Measurements from ENCODE around the gene SMIM1. TPM values are rescaled to one million over a fixed set of nuclear protein-coding genes. Genes with fewer than 3 reads are reported as not detected.

Gene SMIM1
- total and polyA plus RNA-seq, 3 experiments from 2014 or later, result 0.80 to 1.6 (median 1.1) TPM

- H3K36me3 ChIP-seq (ENCODE audit: insufficient read depth, low read length), result peaks cover 10% of the 10 kb centered on the region
- DNase-seq, result peak in 1 of 5 donors; percentile 37
- Mint-ChIP-seq H3K4me3 (peak overlapping the region in 1 of 7 donors; percentile 32), H3K9me3 (no peaks in the 10 kb centered on the region), H3K36me3 (peaks cover 3 to 30% (median 4%) of the 10 kb centered on the region in 3 donors), H3K27me3 (peaks cover 0 to 1% of the 10 kb centered on the region in 2 donors), H3K27ac (peak overlapping the region in 1 of 8 donors; percentile 46), H3K4me1 (peaks cover 9 to 28% (median 22%) of the 10 kb centered on the region in 3 donors)
- no peaks in the 10 kb centered on the region for H3K9me3 ChIP-seq (ENCODE audit: low read length)
- H3K4me1 ChIP-seq (ENCODE audit: insufficient read depth, low read length), result no peaks in the 10 kb centered on the region
- ChIA-PET CTCF (interaction anchor here (0.6 kb wide), 1 partner anchor 57 kb away, joined by 3 read pairs; no protein-coding TSS in a partner anchor), POLR2A (no interaction called here)
- H3K27me3 ChIP-seq (ENCODE audit: insufficient read depth, low read length, poor library complexity, severe bottlenecking), result no peaks in the 10 kb centered on the region
- no peak overlapping the region for H3K27ac ChIP-seq (ENCODE audit: low read depth, low read length)
- H3K4me3 ChIP-seq (ENCODE audit: low read length), result no peak overlapping the region
These were observed 30.7 kb upstream of the SMIM1 start for GRCh38 chr1:3741566-3742438.

GRCh38 chr1:3742439-3743298, 29.9 kb upstream of the SMIM1 start:
- H3K9me3 Mint-ChIP-seq, result no peaks in the 10 kb centered on the region

GRCh38 chr1:3743421-3743820, 29.1 kb upstream of the SMIM1 start:
- H3K9me3 Mint-ChIP-seq, result no peaks in the 10 kb centered on the region
- Histone ChIP-seq H3K27ac (ENCODE audit: low read depth, low read length) (no peak overlapping the region), H3K36me3 (ENCODE audit: insufficient read depth, low read length) (peaks cover 10% of the 10 kb centered on the region), H3K4me1 (ENCODE audit: insufficient read depth, low read length) (peaks cover 9% of the 10 kb centered on the region), H3K4me3 (ENCODE audit: low read length) (no peak overlapping the region), H3K27me3 (ENCODE audit: insufficient read depth, low read length, poor library complexity, severe bottlenecking) (no peaks in the 10 kb centered on the region), H3K9me3 (ENCODE audit: low read length) (no peaks in the 10 kb centered on the region)
- H3K27me3 Mint-ChIP-seq, result peaks cover 0 to 1% of the 10 kb centered on the region in 2 donors
- POLR2A ChIA-PET, result no interaction called here
- peaks cover 17 to 39% (median 31%) of the 10 kb centered on the region in 3 donors for H3K4me1 Mint-ChIP-seq
- peak overlapping the region in 1 of 8 donors; percentile 31 for H3K27ac Mint-ChIP-seq
- no peak for DNase-seq
- H3K36me3 Mint-ChIP-seq, result peaks cover 0 to 24% (median 4%) of the 10 kb centered on the region in 3 donors
- peak overlapping the region in 2 of 7 donors; percentile 34 to 72 for H3K4me3 Mint-ChIP-seq
- CTCF ChIA-PET, result no interaction called here

More at GRCh38 chr1:3742439-3743298, 29.9 kb upstream of the SMIM1 start:
- Histone ChIP-seq H3K4me1 (ENCODE audit: insufficient read depth, low read length) (peaks cover 3% of the 10 kb centered on the region), H3K36me3 (ENCODE audit: insufficient read depth, low read length) (peaks cover 10% of the 10 kb centered on the region), H3K4me3 (ENCODE audit: low read length) (no peak overlapping the region), H3K27ac (ENCODE audit: low read depth, low read length) (no peak overlapping the region), H3K9me3 (ENCODE audit: low read length) (no peaks in the 10 kb centered on the region), H3K27me3 (ENCODE audit: insufficient read depth, low read length, poor library complexity, severe bottlenecking) (no peaks in the 10 kb centered on the region)
- Mint-ChIP-seq H3K4me3 (peak overlapping the region in 1 of 7 donors; percentile 72), H3K4me1 (peaks cover 10 to 33% (median 23%) of the 10 kb centered on the region in 3 donors), H3K36me3 (peaks cover 0 to 24% (median 4%) of the 10 kb centered on the region in 3 donors), H3K27me3 (peaks cover 0 to 1% of the 10 kb centered on the region in 2 donors), H3K27ac (peak overlapping the region in 1 of 8 donors; percentile 31)
- CTCF ChIA-PET, result no interaction called here
- POLR2A ChIA-PET, result no interaction called here
- DNase-seq, result no peak

- H3K27me3 Mint-ChIP-seq, result peaks cover 0 to 1% of the 10 kb centered on the region in 2 donors
- POLR2A ChIA-PET, result no interaction called here
- H3K4me1 Mint-ChIP-seq, result peaks cover 17 to 39% (median 32%) of the 10 kb centered on the region in 3 donors
- CTCF ChIA-PET, result no interaction called here
- no peak overlapping the region for H3K4me3 Mint-ChIP-seq
- no peaks in the 10 kb centered on the region for H3K27me3 ChIP-seq (ENCODE audit: insufficient read depth, low read length, poor library complexity, severe bottlenecking)
- no peaks in the 10 kb centered on the region for H3K9me3 ChIP-seq (ENCODE audit: low read length)
- no peak overlapping the region for H3K27ac ChIP-seq (ENCODE audit: low read depth, low read length)
- DNase-seq, result peak in 1 of 5 donors; percentile 26
- peaks cover 9% of the 10 kb centered on the region for H3K4me1 ChIP-seq (ENCODE audit: insufficient read depth, low read length)
- peaks cover 8% of the 10 kb centered on the region for H3K36me3 ChIP-seq (ENCODE audit: insufficient read depth, low read length)
- H3K36me3 Mint-ChIP-seq, result peaks cover 0 to 24% (median 4%) of the 10 kb centered on the region in 3 donors
- no peaks in the 10 kb centered on the region for H3K9me3 Mint-ChIP-seq
- no peak overlapping the region for H3K27ac Mint-ChIP-seq
- H3K4me3 ChIP-seq (ENCODE audit: low read length), result no peak overlapping the region
These were observed 28.7 kb upstream of the SMIM1 start for GRCh38 chr1:3743826-3744225.

GRCh38 chr1:3744646-3745045, 27.9 kb upstream of the SMIM1 start:
- no peak overlapping the region for H3K27ac Mint-ChIP-seq
- H3K27ac ChIP-seq (ENCODE audit: low read depth, low read length), result no peak overlapping the region
- peaks cover 0 to 24% (median 4%) of the 10 kb centered on the region in 3 donors for H3K36me3 Mint-ChIP-seq
- CTCF ChIA-PET, result no interaction called here
- peaks cover 4% of the 10 kb centered on the region for H3K36me3 ChIP-seq (ENCODE audit: insufficient read depth, low read length)
- H3K27me3 Mint-ChIP-seq, result peaks cover 0 to 1% of the 10 kb centered on the region in 2 donors
- H3K27me3 ChIP-seq (ENCODE audit: insufficient read depth, low read length, poor library complexity, severe bottlenecking), result no peaks in the 10 kb centered on the region
- H3K4me1 ChIP-seq (ENCODE audit: insufficient read depth, low read length), result peaks cover 9% of the 10 kb centered on the region
- peaks cover 19 to 39% (median 32%) of the 10 kb centered on the region in 3 donors for H3K4me1 Mint-ChIP-seq
- POLR2A ChIA-PET, result no interaction called here
- peak in 1 of 5 donors; percentile 33 for DNase-seq
- H3K9me3 ChIP-seq (ENCODE audit: low read length), result no peaks in the 10 kb centered on the region
- no peaks in the 10 kb centered on the region for H3K9me3 Mint-ChIP-seq
- H3K4me3 Mint-ChIP-seq, result peak overlapping the region in 1 of 7 donors; percentile 53
- H3K4me3 ChIP-seq (ENCODE audit: low read length), result no peak overlapping the region

GRCh38 chr1:3745071-3745470, 27.5 kb upstream of the SMIM1 start:
- peaks cover 0 to 24% (median 4%) of the 10 kb centered on the region in 3 donors for H3K36me3 Mint-ChIP-seq
- POLR2A ChIA-PET, result no interaction called here
- no peaks in the 10 kb centered on the region for H3K9me3 ChIP-seq (ENCODE audit: low read length)
- DNase-seq, result no peak
- no peak overlapping the region for H3K4me3 ChIP-seq (ENCODE audit: low read length)
- H3K27me3 ChIP-seq (ENCODE audit: insufficient read depth, low read length, poor library complexity, severe bottlenecking), result no peaks in the 10 kb centered on the region
- H3K27me3 Mint-ChIP-seq, result peaks cover 0 to 1% of the 10 kb centered on the region in 2 donors
- peaks cover 9% of the 10 kb centered on the region for H3K4me1 ChIP-seq (ENCODE audit: insufficient read depth, low read length)
- H3K9me3 Mint-ChIP-seq, result no peaks in the 10 kb centered on the region
- H3K4me3 Mint-ChIP-seq, result peak overlapping the region in 4 of 7 donors; percentile 17 to 82 (median 67)
- peaks cover 19 to 39% (median 32%) of the 10 kb centered on the region in 3 donors for H3K4me1 Mint-ChIP-seq
- H3K27ac Mint-ChIP-seq, result peak overlapping the region in 3 of 8 donors; percentile 5 to 89 (median 15)
- CTCF ChIA-PET, result no interaction called here
- H3K36me3 ChIP-seq (ENCODE audit: insufficient read depth, low read length), result peaks cover under 1% of the 10 kb centered on the region
- H3K27ac ChIP-seq (ENCODE audit: low read depth, low read length), result no peak overlapping the region

GRCh38 chr1:3745590-3746381, 26.8 kb upstream of the SMIM1 start:
- peak overlapping the region; percentile 51 for H3K4me3 ChIP-seq (ENCODE audit: low read length)

More at GRCh38 chr1:3745590-3746381, 26.8 kb upstream of the SMIM1 start:
- Mint-ChIP-seq H3K4me1 (peaks cover 19 to 39% (median 32%) of the 10 kb centered on the region in 3 donors), H3K27ac (peak overlapping the region; percentile 5 to 98 (median 68)), H3K4me3 (peak overlapping the region; percentile 39 to 91 (median 81)), H3K36me3 (peaks cover 0 to 21% (median 4%) of the 10 kb centered on the region in 3 donors), H3K27me3 (peaks cover 0 to 1% of the 10 kb centered on the region in 2 donors), H3K9me3 (no peaks in the 10 kb centered on the region)
- H3K36me3 ChIP-seq (ENCODE audit: insufficient read depth, low read length), result no peaks in the 10 kb centered on the region
- H3K9me3 ChIP-seq (ENCODE audit: low read length), result no peaks in the 10 kb centered on the region
- ChIA-PET POLR2A (no interaction called here), CTCF (no interaction called here)
- peaks cover 9% of the 10 kb centered on the region for H3K4me1 ChIP-seq (ENCODE audit: insufficient read depth, low read length)
- H3K27ac ChIP-seq (ENCODE audit: low read depth, low read length), result peak overlapping the region; percentile 31
- peak in 1 of 5 donors; percentile 46 for DNase-seq
- H3K27me3 ChIP-seq (ENCODE audit: insufficient read depth, low read length, poor library complexity, severe bottlenecking), result no peaks in the 10 kb centered on the region
